GM21786 (cell line): ENCODE data around the gene ARPC1B.
"Not testable (repeated sequence)": the region's sequence is repeated elsewhere in the genome, so short reads cannot be mapped to it uniquely, and the experiment has no call there.

Experiments
- ATAC-seq: cut with Tn5 transposase; IDR thresholded peaks from one replicate; pipeline ENCODE4 v1.9.1; 2021; ENCODE audit not compliant: unreplicated experiment

Gene ARPC1B

DNA sequence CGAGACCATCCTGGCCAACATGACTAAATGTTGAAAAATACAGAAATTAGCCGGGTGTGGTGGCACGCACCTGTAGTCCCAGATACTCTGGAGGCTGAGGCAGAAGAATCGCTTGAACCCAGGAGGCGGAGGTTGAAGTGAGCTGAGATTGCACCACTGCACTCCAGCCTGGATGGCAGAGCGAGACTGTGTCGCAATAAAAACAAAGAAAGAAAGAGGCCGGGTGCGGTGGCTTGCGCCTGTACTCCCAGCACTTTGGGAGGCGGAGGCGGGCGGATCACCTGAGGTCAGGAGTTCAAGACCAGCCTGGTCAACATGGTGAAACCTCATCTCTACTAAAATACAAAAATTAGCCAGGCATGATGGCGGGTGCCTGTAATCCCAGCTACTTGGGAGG, 12.7 kb downstream of the ARPC1B start:
- not testable (repeated sequence) for ATAC-seq

DNA sequence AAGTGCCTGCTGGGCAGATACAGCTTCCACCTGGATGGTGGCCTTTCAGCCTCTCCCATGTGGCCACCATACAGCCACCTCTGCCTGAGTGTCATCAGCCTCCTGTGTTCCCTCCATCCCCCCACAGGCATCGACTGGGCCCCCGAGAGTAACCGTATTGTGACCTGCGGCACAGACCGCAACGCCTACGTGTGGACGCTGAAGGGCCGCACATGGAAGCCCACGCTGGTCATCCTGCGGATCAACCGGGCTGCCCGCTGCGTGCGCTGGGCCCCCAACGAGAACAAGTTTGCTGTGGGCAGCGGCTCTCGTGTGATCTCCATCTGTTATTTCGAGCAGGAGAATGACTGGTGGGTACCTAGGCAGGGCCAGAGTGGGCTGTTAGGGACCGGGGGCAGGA, 13.4 kb downstream of the ARPC1B start:
- no peak for ATAC-seq

DNA sequence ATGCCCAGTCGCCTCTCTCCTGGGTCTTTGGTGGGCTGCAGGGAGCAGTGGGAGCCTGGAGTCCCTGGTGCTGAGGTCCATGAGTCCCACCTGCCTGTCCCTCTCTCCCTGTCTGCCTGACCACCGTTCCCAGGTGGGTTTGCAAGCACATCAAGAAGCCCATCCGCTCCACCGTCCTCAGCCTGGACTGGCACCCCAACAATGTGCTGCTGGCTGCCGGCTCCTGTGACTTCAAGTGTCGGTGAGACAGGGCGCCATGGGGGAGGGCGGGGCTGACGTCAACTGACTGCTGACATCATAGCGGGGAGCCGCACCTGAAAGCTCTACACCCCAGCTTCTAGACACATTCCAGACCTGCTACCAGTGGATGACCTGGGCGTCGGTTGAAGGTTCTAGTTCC, 15.2 kb downstream of the ARPC1B start:
- no peak for ATAC-seq

DNA sequence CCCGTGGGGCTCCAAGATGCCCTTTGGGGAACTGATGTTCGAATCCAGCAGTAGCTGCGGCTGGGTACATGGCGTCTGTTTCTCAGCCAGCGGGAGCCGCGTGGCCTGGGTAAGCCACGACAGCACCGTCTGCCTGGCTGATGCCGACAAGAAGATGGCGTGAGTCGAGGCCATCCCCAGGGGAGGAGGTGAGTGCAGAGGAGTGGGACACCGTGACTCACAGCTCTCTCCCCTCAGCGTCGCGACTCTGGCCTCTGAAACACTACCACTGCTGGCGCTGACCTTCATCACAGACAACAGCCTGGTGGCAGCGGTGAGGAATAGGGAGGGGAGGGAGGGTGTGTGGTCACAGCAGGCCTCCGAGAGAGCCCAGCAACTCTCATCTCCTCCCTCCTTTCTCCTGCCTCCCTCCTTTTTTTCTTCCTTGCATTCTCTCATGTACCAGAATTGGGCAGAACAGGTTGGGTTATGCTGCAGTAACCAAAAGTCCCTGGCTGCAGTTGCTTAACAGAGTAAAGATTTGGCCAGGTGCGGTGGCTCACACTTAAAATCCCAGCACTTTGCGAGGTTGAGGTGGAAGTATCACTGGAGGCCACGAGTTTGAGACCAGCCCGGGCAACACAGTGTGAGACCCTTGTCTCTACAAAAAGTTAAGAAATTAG, 16.5 kb downstream of the ARPC1B start:
- no peak for ATAC-seq

DNA sequence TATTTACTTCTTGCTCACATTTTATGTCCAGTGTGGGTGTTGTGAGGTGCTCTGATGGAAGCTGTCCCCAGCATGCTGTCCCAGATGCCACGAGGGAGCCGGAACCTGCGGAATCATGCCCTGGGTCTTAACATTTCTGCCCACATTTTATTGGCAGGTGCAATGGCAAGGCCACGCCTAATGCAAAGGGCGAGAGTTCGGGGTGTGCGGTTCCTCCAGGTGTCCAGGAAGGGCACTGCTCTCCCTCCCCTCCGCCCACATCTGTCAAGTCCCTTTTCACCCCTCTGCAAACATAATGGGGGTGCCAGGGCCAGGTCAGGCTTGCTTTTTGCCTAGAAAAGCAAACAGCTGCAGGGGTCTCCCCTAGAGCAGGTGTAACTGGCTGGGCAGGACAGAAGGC, 17.5 kb downstream of the ARPC1B start:
- ATAC-seq: no peak

DNA sequence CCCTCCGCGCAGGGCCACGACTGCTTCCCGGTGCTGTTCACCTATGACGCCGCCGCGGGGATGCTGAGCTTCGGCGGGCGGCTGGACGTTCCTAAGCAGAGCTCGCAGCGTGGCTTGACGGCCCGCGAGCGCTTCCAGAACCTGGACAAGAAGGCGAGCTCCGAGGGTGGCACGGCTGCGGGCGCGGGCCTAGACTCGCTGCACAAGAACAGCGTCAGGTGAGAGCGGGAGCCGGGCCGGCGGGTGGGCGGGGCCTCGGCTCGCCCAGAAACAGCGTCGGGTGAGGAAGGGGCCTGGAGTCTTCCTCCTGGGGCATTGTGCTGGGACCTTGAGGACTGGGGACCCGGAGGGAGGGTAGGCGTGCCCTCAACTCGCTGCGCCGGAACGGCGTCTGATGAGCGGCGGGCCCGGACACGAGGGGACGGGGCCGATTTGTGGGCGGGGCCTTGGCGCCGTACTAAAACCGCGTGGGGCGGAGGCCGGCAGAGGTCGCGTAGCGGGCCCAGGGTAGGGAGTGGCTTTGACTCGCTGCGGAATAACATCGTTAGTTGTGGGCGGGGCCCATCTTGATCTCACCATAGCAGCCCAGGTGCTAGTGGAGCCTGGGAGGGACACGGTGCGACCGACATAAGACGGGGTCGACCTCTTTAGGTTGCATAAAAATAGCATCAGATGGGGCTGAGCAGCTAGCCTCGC, 18.3 kb downstream of the ARPC1B start:
- ATAC-seq: peak; percentile 59

DNA sequence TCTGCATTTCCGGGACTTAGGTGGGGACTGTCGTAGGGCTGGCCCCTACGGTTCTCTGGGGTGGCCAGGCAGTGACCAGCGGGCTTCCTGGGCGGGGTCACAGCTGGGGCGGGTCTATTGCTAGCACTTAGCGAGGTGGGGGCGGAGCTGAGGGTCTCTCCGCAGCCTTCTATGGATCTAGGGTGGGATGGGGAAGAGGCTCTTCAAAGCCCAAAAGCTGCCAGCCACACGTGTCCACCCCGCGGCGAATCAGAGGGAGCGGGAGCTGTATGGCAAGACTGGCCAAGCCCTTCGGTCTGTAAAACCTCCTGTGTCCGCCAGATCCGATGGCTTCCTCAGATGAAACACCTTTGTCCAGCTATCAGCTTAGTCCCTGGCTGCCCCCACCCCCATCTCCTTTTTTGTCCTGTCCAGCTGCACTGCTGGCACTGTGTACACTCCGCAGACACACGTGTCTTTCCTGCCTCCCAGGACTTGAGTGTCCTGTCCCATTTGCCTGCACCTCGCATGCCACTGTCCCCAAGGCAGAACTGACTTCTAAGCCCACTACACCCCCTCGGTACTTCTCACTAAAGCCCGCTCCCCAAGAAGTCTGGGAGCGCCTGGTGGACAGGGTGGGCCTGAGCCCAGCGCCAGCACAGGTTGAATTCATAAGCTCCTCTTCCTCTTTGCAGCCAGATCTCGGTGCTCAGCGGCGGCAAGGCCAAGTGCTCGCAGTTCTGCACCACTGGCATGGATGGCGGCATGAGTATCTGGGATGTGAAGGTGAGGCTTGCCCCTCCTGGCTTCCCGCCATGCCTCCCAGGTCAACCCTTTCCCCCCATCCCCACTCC, 19.0 kb downstream of the ARPC1B start:
- ATAC-seq: no peak

DNA sequence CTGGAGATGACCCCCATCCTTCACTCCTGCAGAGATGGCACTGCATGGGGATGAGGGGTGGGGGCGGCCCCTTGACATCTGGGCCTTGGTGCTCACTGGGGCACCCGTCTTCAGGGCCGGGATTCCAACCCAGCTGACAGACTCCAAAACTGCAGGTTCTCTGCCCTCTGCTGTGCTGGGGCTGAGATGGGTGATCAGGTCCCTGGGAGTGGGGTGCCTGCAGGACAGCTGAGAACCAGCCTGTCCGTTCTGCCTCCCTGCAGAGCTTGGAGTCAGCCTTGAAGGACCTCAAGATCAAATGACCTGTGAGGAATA, 19.6 kb downstream of the ARPC1B start:
- ATAC-seq: no peak

DNA sequence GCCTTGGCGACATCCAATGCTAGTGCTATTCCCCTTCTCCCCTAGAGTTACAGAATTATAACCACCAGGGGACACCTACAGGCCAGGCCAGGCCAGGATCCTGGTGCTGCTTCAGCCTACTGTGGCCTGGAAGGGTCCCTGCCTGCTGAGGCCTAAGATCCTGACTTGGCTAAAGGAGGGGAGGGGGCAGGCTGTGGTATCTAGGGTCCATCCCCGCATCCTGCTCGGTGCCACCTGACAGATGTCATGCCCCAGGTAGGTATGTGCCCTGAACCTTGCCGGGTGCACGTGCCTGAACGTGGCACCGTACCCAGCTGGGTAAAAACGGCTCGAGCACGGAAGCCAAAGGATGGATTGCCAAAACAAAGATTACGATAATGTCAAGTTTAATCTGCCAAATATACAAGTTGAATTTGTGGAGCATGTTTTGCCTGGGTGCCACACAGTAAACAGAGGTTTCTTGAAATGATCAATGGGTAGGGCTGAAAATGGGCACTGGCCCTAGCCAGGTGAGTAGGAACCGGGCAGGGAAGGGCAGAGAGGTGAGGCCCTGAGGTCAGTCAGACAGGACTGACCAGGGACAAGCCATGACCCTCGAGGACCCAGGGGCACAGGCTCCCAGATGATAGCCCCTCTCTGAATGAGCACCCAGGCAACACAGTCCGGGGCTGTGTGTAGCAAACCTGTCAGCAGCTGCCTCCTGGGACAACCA, 21.2 kb downstream of the ARPC1B start:
- no peak for ATAC-seq

DNA sequence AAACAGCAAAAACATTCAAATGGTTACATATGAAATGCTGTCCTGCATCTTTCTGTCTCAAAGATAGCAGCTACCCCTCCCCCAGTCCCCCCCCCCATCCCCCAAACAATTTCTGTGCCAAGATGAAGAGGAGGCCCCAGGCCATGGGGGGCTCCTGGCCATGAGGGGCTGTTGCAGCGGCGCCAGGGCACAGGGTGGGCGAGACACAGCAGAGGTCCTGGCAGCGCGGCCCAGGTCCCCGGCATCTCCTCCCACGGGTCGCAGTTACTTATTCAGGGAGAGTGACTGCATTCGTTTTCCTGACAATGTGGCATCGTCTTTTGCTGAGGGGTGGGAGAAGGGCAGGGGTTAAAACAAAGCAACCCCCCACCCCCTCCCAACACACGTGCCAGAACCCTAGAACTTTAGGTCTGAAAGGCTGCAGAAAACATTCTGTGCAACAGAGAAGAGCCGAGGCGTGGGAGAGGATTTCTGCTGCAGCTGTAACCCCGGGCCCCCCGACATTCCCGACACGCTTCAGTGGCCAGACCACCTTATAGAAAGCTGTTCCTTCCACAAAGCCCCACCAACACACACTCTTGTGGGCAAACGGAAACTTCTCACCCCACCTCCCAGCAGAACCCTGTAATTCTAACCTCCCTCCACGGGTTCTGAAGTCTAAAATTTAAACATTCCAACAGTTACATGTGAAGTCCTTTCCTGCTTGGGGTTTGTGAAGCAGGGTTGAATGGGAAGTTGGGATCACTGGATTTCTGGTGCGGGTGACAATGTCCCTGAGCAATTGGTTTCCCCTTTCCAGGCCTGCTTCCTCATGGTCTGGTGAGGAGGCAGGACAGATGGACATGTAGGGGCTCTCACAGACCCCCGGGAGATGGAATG, 22.1 kb downstream of the ARPC1B start:
- no peak for ATAC-seq

DNA sequence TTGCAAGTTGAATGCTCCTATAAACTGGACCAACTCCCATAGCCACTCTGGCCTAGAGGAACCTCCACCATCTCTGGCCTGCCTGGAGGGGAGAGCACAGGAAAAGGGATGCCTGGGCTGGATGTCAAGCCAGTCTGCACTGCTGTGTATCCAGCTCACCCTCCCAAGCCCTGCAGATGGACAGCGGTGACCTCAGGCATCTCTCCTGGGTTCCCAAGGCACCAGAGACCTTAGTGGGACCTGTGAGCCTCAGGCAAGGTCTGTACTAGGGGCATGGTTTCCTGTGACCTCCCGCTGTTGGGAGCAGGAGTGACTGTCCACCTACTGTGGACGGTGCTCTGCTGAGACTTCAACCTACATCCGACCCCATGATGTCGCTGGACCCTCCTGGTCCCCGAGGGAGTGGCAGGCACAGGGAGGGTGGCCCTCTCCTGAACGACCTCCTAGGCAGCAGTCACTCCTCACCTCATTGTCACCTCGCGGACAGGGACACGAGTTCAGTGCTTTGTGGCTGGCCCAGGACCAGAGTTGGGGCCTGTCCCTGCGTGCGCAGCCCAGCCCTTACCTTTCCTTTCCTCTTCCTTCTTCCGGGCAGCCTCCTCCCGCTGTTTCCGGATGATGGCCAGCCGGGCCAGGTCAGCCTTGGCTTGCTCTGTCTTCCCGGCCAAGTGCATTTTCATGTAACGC, 22.9 kb downstream of the ARPC1B start:
- ATAC-seq: no peak

DNA sequence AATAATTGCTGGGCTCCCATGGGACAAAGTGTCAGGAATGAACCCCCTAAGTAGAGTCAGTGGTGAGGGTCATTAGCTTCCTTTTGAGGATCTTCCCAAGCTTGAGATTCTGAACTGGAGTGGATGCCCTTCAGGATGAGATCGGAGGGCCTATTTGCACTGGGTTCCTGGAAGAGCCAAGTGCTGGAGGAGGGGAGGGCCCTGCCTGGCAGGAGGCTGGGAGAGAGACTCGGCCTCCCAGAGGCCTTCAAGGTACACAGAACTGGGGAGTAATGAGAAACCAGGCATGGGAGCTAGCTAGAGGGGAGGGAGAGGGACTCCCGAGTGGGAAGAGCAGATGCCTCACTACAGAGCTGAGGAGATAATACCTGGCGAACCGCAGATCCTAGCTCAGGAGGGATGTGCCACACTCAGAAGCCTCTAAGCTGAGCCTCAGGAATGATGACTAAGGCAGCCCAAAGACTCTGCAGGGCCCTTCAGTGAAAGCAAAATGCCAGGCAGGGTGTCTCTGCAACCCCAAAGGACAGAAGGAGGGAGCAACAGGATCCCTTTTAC, 24.4 kb downstream of the ARPC1B start:
- no peak for ATAC-seq

DNA sequence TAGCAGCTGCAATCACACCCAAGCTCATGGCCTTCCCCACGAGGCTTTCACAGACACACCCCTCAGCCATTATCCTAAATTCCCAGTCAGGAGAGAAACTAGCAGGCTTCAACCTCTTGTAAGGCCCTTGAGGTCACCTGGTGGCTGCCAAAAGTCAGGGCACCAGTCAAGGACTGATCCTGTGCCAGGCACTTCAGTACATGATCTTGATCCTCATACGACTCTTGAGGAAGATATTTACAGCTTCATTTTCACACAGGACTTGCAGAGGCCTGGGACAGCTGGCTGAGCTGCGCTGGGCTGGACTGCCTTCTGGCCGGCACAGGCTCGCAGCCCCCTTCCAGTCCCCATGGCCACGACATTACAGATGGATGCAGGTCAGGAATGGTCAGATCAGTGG, 25.1 kb downstream of the ARPC1B start:
- ATAC-seq: no peak

DNA sequence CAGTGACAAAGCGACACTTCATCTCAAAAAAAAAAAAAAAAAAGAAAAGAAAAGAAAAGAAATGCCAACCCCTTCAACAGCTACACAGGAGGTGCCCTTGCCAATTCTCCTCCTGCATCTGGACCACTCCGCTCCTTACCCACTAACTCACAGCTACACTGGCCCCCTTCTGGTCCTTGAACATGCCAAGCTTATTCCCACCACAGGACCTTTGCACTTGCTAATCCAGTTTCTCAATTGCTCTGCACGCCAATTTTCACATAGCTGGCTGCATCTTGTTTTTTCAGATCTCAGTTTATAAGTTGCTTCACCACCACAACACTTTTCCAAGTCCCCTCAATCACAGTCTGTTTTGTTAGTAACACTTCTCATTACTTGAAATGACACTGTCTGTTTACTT, 28.3 kb downstream of the ARPC1B start:
- ATAC-seq: no peak

DNA sequence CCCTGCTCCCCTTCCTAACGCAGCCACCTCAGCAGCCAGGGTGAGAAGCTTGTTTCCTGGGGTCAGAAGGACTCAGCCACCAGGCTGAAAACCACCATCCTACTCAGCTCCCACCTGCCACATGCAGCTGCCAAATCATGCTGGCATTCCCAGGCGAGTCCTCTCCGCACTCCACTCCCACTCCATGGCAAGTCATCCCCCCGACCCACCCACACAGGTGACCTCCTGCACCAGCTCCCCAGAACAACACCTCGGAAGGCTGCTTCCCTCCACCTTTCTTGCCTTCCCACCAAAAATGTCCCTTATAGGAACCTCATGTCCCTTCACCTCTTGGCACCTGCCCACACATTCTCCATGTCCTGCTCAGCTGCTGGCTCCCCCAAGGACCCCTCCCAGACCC, 29.2 kb downstream of the ARPC1B start:
- ATAC-seq: no peak

DNA sequence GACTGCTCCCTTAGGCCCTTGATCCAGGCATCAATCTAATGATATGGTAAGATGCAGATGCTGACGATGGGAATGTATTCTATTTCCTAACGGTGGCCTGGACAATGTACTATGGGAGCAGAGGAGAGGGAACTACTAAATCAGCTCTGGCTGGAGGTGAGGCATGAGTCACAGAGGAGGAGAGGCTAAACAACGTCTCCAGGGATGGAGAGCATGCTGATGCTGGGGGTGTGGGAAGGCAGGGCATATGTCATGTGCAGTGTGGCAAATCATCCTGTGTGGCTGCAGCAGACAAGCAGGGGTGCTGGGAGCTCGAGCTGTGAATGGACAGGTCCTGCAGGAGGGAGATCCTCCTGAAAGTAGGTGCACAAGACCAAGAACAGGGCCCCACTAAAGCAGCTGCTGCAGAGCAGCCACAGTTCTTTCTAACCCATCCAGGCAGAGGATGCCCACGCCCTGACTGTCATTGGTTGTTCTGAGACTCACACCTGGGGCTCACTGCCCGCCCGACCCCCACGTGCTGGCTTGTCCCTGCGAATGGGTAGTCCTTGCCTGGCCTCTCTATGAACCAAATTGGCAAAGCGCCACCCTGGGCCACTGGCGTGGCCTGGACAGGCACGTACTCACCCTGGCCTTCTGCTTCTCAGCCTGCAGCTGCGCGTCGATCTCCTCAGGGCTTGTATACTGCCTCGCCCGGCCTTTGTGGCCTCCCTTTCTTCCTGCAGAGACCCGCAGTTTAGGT, 29.9 kb downstream of the ARPC1B start:
- ATAC-seq: no peak

DNA sequence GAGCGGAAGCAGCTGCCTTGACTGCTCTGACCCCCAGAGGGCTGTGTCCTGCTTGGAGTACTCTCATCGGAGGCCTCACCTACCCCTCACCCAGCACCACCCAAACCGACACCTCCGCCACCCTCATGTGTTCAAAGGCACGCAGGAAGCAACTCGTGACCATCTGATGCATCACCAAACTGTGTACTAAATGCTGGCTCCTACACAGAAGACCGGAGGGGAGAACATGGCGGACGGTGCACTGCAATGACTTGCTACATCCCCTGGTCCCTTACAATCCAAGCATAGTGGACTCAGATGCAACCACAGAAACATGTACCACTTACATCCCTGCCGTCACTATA, 30.4 kb downstream of the ARPC1B start:
- no peak for ATAC-seq

DNA sequence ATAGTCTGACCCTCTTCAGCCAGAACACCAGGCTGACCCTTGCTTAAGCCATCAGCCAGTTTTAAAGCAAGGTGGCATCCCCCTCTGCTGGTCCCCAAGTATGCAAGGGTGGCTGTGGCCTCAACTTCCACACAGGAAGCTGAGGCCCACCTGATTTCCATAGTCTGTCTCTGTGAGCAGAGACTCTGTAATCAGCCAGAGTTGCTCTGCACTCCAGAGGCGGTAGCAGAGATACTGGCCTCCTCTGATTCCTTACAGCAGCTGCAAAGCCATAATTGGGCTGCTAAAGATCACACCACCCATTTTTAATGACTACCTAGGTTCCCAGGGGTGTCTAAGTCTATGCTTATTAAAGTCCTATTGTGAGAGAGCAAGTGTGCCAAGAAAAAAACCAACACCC, 32.0 kb downstream of the ARPC1B start:
- no peak for ATAC-seq

DNA sequence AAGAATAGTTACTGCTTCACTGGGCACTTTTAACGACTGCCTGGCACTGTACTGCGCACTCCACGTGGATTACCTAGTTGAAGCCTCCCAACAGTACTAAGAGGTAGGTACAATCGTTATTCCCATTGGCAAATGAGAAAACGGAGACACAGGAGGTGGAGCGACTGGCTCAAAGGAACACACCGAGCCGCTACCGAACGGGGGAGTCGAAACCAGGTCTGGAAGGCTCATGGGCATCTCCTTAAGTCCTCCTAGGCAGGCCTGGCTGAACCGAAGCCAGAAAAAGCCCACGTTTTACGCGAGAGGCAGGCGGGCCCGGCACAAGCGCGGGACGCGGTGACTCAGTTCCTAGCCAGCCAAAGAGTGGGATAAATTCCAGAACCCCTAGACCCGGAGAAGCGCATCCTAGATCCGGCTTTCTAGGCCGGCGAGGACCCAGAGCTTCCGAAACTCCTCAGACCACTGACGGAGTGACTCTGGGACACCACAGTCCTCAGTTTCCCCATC, 33.4 kb downstream of the ARPC1B start:
- ATAC-seq: no peak
